Measurements from ENCODE around the gene TNFRSF4.
A peak's percentile ranks its signal among the peaks of the same experiment; 100 is the strongest.

Gene TNFRSF4

DNA sequence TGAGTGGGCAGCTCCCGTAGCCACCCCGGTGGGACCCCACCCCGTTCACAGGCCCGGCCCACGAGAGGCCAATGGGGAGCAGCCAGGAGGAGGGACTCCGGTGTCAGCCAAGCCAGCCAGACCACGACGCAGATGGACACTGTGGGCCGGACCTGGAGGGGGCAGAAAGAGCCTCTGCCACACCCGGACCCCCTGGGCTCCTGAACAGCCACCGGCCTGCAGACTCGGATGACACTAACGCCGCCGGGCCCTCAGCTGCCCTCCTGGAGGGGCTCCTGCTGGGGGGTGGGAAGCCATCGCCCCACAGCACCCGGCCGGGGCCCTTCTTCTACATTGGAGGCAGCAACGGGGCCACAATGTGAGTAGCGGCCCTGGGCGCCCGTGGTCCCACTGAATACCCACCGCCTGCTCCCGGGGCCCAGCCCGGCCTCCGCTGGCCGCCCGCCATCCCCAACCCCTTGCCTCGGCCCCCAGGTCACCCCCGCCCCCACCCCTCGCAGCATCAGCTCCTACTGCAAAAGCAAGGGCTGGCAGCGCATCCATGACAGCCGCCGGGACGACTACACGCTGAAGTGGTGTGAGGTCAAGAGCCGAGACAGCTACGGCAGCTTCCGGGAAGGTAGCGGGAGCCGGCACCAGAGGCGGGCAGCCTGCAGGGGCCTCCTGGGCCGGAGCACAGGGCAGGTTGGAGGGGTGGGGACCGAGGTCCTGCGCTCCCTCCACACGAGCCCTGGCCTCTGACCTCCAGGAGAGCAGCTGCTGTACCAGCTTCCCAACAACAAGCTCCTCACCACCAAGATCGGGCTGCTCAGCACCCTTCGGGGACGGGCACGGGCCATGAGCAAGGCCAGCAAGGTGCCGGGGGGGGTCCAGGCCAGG, 33.7 kb downstream of the TNFRSF4 start:
- H3K9me3 ChIP-seq (ENCODE audit: severe bottlenecking) = no peaks in the 10 kb centered on the region
- TF ChIP-seq CTCF (IDR thresholded peaks at IDR 0.05; ENCODE audit: poor library complexity, severe bottlenecking) = no peak
- ATAC-seq (ENCODE audit: low read depth) (no peak), DNase-seq (ENCODE audit: low spot score) (peak; percentile 69)
- no peak overlapping the region for H3K27ac ChIP-seq (ENCODE audit: poor library complexity, severe bottlenecking)
- no peaks in the 10 kb centered on the region for H3K27me3 ChIP-seq (ENCODE audit: insufficient read depth, poor library complexity, severe bottlenecking)
- no peaks in the 10 kb centered on the region for H3K36me3 ChIP-seq (ENCODE audit: low read depth)
- no peaks in the 10 kb centered on the region for H3K4me1 ChIP-seq (ENCODE audit: insufficient read depth, poor library complexity, severe bottlenecking)
- no peak overlapping the region for H3K4me3 ChIP-seq (ENCODE audit: severe bottlenecking)

- Histone ChIP-seq H3K36me3 (ENCODE audit: low read depth) (no peaks in the 10 kb centered on the region), H3K27me3 (ENCODE audit: insufficient read depth, poor library complexity, severe bottlenecking) (no peaks in the 10 kb centered on the region), H3K4me3 (ENCODE audit: severe bottlenecking) (no peak overlapping the region), H3K4me1 (ENCODE audit: insufficient read depth, poor library complexity, severe bottlenecking) (no peaks in the 10 kb centered on the region), H3K27ac (ENCODE audit: poor library complexity, severe bottlenecking) (no peak overlapping the region), H3K9me3 (ENCODE audit: severe bottlenecking) (no peaks in the 10 kb centered on the region)
- TF ChIP-seq CTCF (IDR thresholded peaks at IDR 0.05; ENCODE audit: poor library complexity, severe bottlenecking) = no peak
- ATAC-seq (ENCODE audit: low read depth) (no peak), DNase-seq (ENCODE audit: low spot score) (no peak)
Observed at GRCh38 chr1:1179346-1179982, 34.5 kb downstream of the TNFRSF4 start.

DNA sequence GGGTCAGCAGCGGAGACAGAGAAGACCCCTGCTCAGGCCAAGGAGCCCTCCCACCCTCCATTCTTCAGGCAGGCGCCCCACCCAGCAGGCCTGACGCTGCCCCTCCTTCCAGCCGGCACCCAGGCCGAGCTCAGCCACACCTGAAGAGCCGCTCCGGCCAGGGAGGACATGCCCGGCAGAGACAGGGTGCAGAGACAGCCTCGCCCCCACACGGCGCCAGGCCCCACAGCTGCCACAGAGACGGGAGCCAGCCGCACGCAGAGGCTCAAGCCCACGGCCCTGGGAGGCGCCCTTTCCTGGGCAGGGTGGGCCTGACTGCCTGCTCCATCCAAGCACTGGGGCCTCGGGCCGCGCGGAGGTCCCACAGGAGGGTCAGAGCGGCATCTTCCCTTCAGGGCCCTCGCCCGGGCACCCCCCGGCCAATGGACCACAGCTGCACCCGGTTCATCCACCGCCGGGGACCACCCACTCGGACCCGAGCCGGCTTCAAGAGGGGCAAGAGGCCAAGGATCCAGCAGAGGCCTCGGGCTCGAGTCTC, 35.1 kb downstream of the TNFRSF4 start:
- no peak overlapping the region for H3K27ac ChIP-seq (ENCODE audit: poor library complexity, severe bottlenecking)
- no peaks in the 10 kb centered on the region for H3K27me3 ChIP-seq (ENCODE audit: insufficient read depth, poor library complexity, severe bottlenecking)
- no peaks in the 10 kb centered on the region for H3K36me3 ChIP-seq (ENCODE audit: low read depth)
- ATAC-seq (ENCODE audit: low read depth) = no peak
- no peak for TF ChIP-seq CTCF (IDR thresholded peaks at IDR 0.05; ENCODE audit: poor library complexity, severe bottlenecking)
- no peak overlapping the region for H3K4me3 ChIP-seq (ENCODE audit: severe bottlenecking)
- no peaks in the 10 kb centered on the region for H3K9me3 ChIP-seq (ENCODE audit: severe bottlenecking)
- peak; percentile 67 for DNase-seq (ENCODE audit: low spot score)
- H3K4me1 ChIP-seq (ENCODE audit: insufficient read depth, poor library complexity, severe bottlenecking) = no peaks in the 10 kb centered on the region

GRCh38 chr1:1177452-1178206, 36.3 kb downstream of the TNFRSF4 start:
- Histone ChIP-seq H3K36me3 (ENCODE audit: low read depth) (no peaks in the 10 kb centered on the region), H3K27ac (ENCODE audit: poor library complexity, severe bottlenecking) (no peak overlapping the region), H3K4me1 (ENCODE audit: insufficient read depth, poor library complexity, severe bottlenecking) (no peaks in the 10 kb centered on the region), H3K27me3 (ENCODE audit: insufficient read depth, poor library complexity, severe bottlenecking) (no peaks in the 10 kb centered on the region), H3K9me3 (ENCODE audit: severe bottlenecking) (no peaks in the 10 kb centered on the region), H3K4me3 (ENCODE audit: severe bottlenecking) (no peak overlapping the region)
- peak; percentile 52 for DNase-seq (ENCODE audit: low spot score)
- TF ChIP-seq CTCF (IDR thresholded peaks at IDR 0.05; ENCODE audit: poor library complexity, severe bottlenecking) = no peak
- no peak for ATAC-seq (ENCODE audit: low read depth)
